GM12892 (cell line): ENCODE measurements around the gene KIR3DL1.
"Not testable (repeated sequence)": the region's sequence is repeated elsewhere in the genome, so short reads cannot be mapped to it uniquely, and the experiment has no call there.

Experiments used
- POLR2A ChIP-seq: IDR thresholded peaks from 2 replicates; pipeline ENCODE4 v1.6.1; 2011; ENCODE audit warnings: low read depth, low read length, control low read depth
- POLR2AphosphoS5 ChIP-seq: IDR thresholded peaks from 2 replicates; pipeline ENCODE4 v1.6.1; 2011; ENCODE audit warnings: low read depth, low read length, control low read depth
- TAF1 ChIP-seq: IDR thresholded peaks from 2 replicates; pipeline ENCODE4 v1.6.1; 2011; ENCODE audit warnings: low read depth, mild to moderate bottlenecking, control low read depth, low read length, borderline replicate concordance

DNA sequence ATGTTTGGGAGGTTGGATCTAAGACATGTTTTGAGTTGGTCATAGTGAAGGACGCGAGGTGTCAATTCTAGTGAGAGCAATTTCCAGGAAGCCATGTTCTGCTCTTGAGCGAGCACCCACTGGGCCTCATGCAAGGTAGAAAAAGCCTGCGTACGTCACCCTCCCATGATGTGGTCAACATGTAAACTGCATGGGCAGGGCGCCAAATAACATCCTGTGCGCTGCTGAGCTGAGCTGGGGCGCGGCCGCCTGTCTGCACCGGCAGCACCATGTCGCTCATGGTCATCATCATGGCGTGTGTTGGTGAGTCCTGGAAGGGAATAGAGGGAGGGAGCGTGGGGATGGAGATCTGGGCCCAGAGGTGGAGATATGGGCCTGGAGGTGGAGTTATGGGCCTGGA lies 16.2 kb downstream of the KIR3DL1 start, which contains the start of gene KIR2DS4:
- TF ChIP-seq POLR2A, POLR2AphosphoS5, TAF1: not testable (repeated sequence)
